GM06990 (cell line): Measurements from ENCODE around the gene GABARAP.

Source experiments
- DNase-seq: peaks from one replicate; pipeline ENCODE4 v3.0.0-alpha.2; 2011; ENCODE audit not compliant: insufficient read length; ENCODE audit errors: extremely low read depth
- H3K27me3 ChIP-seq: replicated peaks from 2 replicates; pipeline ENCODE4 v1.6.0; 2011; ENCODE audit warnings: low read length; ENCODE audit not compliant: control insufficient read depth, insufficient read depth
- H3K36me3 ChIP-seq: 2 replicates; pipeline ENCODE4 v1.5.1; 2011; ENCODE audit warnings: low read length; ENCODE audit not compliant: control insufficient read depth, insufficient read depth
- H3K4me3 ChIP-seq: replicated peaks from 2 replicates; pipeline ENCODE4 v1.5.1; 2011; ENCODE audit warnings: low read depth, mild to moderate bottlenecking, control low read depth, low read length
- CTCF ChIP-seq: IDR thresholded peaks from 2 replicates; pipeline ENCODE4 v1.5.1; 2011; ENCODE audit warnings: low read length, control low read depth, mild to moderate bottlenecking, inconsistent platforms; ENCODE audit not compliant: insufficient read depth, poor library complexity, severe bottlenecking

The GABARAP gene

GRCh38 chr17:7284911-7285310 is 42.7 kb upstream of the GABARAP start:
- TF ChIP-seq CTCF, result no peak
- DNase-seq, result no peak
- no peaks in the 10 kb centered on the region; the same call in 1 of the 2 replicates for H3K27me3 ChIP-seq
- no peaks in the 10 kb centered on the region for H3K36me3 ChIP-seq
- H3K4me3 ChIP-seq, result no peak overlapping the region

- no peak for DNase-seq
- Histone ChIP-seq H3K36me3 (no peaks in the 10 kb centered on the region), H3K4me3 (no peak overlapping the region), H3K27me3 (no peaks in the 10 kb centered on the region; the same call in 1 of the 2 replicates)
- TF ChIP-seq CTCF, result no peak
These were observed 41.4 kb upstream of the GABARAP start for GRCh38 chr17:7283471-7284216.

- Histone ChIP-seq H3K27me3 (no peaks in the 10 kb centered on the region), H3K4me3 (no peak overlapping the region), H3K36me3 (no peaks in the 10 kb centered on the region)
- TF ChIP-seq CTCF, result peak; percentile 11
- DNase-seq, result no peak
These were observed 40.6 kb upstream of the GABARAP start for GRCh38 chr17:7282752-7283321.

GRCh38 chr17:7281953-7282751 is 39.9 kb upstream of the GABARAP start:
- H3K4me3 ChIP-seq, result peak overlapping the region; percentile 58
- no peak for DNase-seq
- H3K36me3 ChIP-seq, result no peaks in the 10 kb centered on the region
- TF ChIP-seq CTCF, result no peak
- no peaks in the 10 kb centered on the region for H3K27me3 ChIP-seq

GRCh38 chr17:7281074-7281952 is 39.1 kb upstream of the GABARAP start, which contains the start of gene SLC2A4:
Gene SLC2A4, plus strand, starts transcription at chr17:7281718. Its CDS starts 217 bp downstream, at chr17:7281935.
- H3K27me3 ChIP-seq, result no peaks in the 10 kb centered on the region
- peak within 1 kb of the TSS; percentile 58 for H3K4me3 ChIP-seq
- H3K36me3 ChIP-seq, result no peaks in the 10 kb centered on the region
- peak; percentile 89 for DNase-seq
- no peak for TF ChIP-seq CTCF
